CD14-positive monocyte (primary cell): ENCODE results near the gene MS4A18. TPM values are rescaled to one million over a fixed set of nuclear protein-coding genes. Genes with fewer than 3 reads are reported as not detected.

Source experiments
- DNase-seq, 3 donors: peaks; one replicate each; pipeline ENCODE4 v3.0.0-alpha.2; 2011 to 2022
- H2AFZ ChIP-seq: 2 replicates; pipeline ENCODE4 v1.6.0; 2012; ENCODE audit warnings: mild to moderate bottlenecking, low read depth, low read length, inconsistent platforms; ENCODE audit not compliant: insufficient read depth, poor library complexity, severe bottlenecking
- H3K27ac ChIP-seq, 2 donors: 1 replicate in 1 of 2; 2 replicates in 1 of 2; pipeline ENCODE4 v1.5.1; 2012 to 2013; ENCODE audit warnings: low read length in 2 of 2, control low read depth in 1 of 2, inconsistent platforms in 1 of 2, low read depth in 1 of 2, mild to moderate bottlenecking in 1 of 2
- H3K27me3 ChIP-seq, 2 donors: one replicate each; pipeline versions ENCODE4 v1.6.0 to v1.6.1; 2011 to 2013; ENCODE audit warnings: low read length in 2 of 2; ENCODE audit not compliant: control insufficient read depth in 2 of 2, insufficient read depth in 2 of 2
- H3K36me3 ChIP-seq, 2 donors: replicated peaks in 1 of 2; 1 replicate in 1 of 2; 2 replicates in 1 of 2; pipeline versions ENCODE4 v1.5.1 to v1.6.1; 2012 to 2013; ENCODE audit warnings: low read length in 2 of 2, control low read depth in 1 of 2, inconsistent platforms in 1 of 2, mild to moderate bottlenecking in 1 of 2; ENCODE audit not compliant: insufficient read depth in 2 of 2, control insufficient read depth in 1 of 2
- H3K4me1 ChIP-seq, 2 donors: 1 replicate in 1 of 2; 2 replicates in 1 of 2; pipeline versions ENCODE4 v1.5.1 to v1.6.1; 2012 to 2013; ENCODE audit warnings: low read length in 2 of 2, control low read depth in 1 of 2, inconsistent platforms in 1 of 2, mild to moderate bottlenecking in 1 of 2, moderate library complexity in 1 of 2; ENCODE audit not compliant: insufficient read depth in 2 of 2, control insufficient read depth in 1 of 2
- H3K4me2 ChIP-seq: replicated peaks from 2 replicates; pipeline ENCODE3; 2012; ENCODE audit warnings: low read length, moderate library complexity, mild to moderate bottlenecking; ENCODE audit not compliant: poor library complexity, severe bottlenecking; ENCODE audit errors: extremely low read depth
- H3K4me3 ChIP-seq, 3 experiments: fragments of 200-600 bp in 1 of 3; sonication (generic) in 1 of 3; replicated peaks in 1 of 3; 1 replicate in 2 of 3; 2 replicates in 1 of 3; pipeline ENCODE4 v1.5.1; 2011 to 2013; ENCODE audit warnings: low read length in 3 of 3, mild to moderate bottlenecking in 3 of 3, control low read depth in 2 of 3, low read depth in 2 of 3, inconsistent platforms in 1 of 3, moderate library complexity in 1 of 3
- H3K79me2 ChIP-seq: 2 replicates; pipeline ENCODE4 v1.6.0; 2012; ENCODE audit warnings: mild to moderate bottlenecking, control low read depth, inconsistent platforms, low read length, moderate library complexity; ENCODE audit not compliant: insufficient read depth
- H3K9ac ChIP-seq: 2 replicates; pipeline ENCODE4 v1.6.0; 2017; ENCODE audit warnings: low read length, mild to moderate bottlenecking; ENCODE audit not compliant: insufficient read depth, poor library complexity, severe bottlenecking
- H3K9me3 ChIP-seq, 2 donors: replicated peaks in 1 of 2; 1 replicate in 1 of 2; 2 replicates in 1 of 2; pipeline versions ENCODE4 v1.5.1 to v1.6.1; 2012 to 2013; ENCODE audit warnings: low read length in 2 of 2, control low read depth in 1 of 2; ENCODE audit not compliant: control insufficient read depth in 1 of 2, insufficient read depth in 1 of 2
- H4K20me1 ChIP-seq: 2 replicates; pipeline ENCODE4 v1.6.0; 2012; ENCODE audit warnings: mild to moderate bottlenecking, low read length, control low read depth, moderate library complexity; ENCODE audit not compliant: insufficient read depth
- H3K27ac Mint-ChIP-seq, 7 donors: one replicate each; pipeline ENCODE4 v1.8.0; 2020; ENCODE audit warnings: mild to moderate bottlenecking in 7 of 7, mixed read lengths in 7 of 7, moderate library complexity in 6 of 7, inconsistent platforms in 2 of 7
- H3K27me3 Mint-ChIP-seq, 3 donors: one replicate each; pipeline ENCODE4 v1.8.0; 2021 to 2022; ENCODE audit warnings: low read depth in 3 of 3, mild to moderate bottlenecking in 3 of 3, mixed read lengths in 3 of 3, moderate library complexity in 3 of 3, inconsistent platforms in 1 of 3
- H3K36me3 Mint-ChIP-seq, 2 donors: one replicate each; pipeline ENCODE4 v1.8.0; 2020; ENCODE audit warnings: mixed read lengths in 2 of 2, inconsistent platforms in 1 of 2, mild to moderate bottlenecking in 1 of 2
- H3K4me1 Mint-ChIP-seq: one replicate; pipeline ENCODE4 v1.8.0; 2020; ENCODE audit warnings: mild to moderate bottlenecking, mixed read lengths
- H3K4me3 Mint-ChIP-seq, 2 donors: one replicate each; pipeline ENCODE4 v1.8.0; 2020; ENCODE audit warnings: mild to moderate bottlenecking in 2 of 2, mixed read lengths in 2 of 2, moderate library complexity in 1 of 2
- H3K9me3 Mint-ChIP-seq, 7 donors: one replicate each; pipeline ENCODE4 v1.8.0; 2020 to 2022; ENCODE audit warnings: mixed read lengths in 7 of 7, mild to moderate bottlenecking in 6 of 7, moderate library complexity in 6 of 7, inconsistent platforms in 2 of 7
- CTCF ChIP-seq: fragments of 200-600 bp; IDR thresholded peaks from one replicate; pipeline ENCODE4 v1.8.0; 2022; ENCODE audit warnings: antibody characterized with exemption, mild to moderate bottlenecking
- whole genome bisulfite sequencing: methylation state at CpG from one replicate; pipeline ENCODE4 v1.1.5; 2013; ENCODE audit warnings: missing lambda C conversion rate; ENCODE audit not compliant: insufficient coverage; 5-methylcytosine and 5-hydroxymethylcytosine counted together
- intact Hi-C, 2 donors: fragments of 100-400 bp; cut with micrococcal nuclease; formaldehyde crosslinking; loops; one replicate each; pipeline versions ENCODE4 v1.15.0 to v1.15.1; 2023
- polyA plus RNA-seq, 3 donors: library from polyadenylated mRNA; depleted of rRNA in 1 of 3; unstranded in 2 of 3; stranded (reverse) in 1 of 3; fragments of 300-500 nt in 2 of 3; fragments of >200 nt in 1 of 3; fragmentation: Illumina TruSeq in 2 of 3; gene quantifications; 1 replicate in 2 of 3; 2 replicates in 1 of 3; pipeline ENCODE4 v1.2.3, GENCODE V29; 2012 to 2021

The MS4A18 gene
- polyA plus RNA-seq, 3 donors: not detected

DNA sequence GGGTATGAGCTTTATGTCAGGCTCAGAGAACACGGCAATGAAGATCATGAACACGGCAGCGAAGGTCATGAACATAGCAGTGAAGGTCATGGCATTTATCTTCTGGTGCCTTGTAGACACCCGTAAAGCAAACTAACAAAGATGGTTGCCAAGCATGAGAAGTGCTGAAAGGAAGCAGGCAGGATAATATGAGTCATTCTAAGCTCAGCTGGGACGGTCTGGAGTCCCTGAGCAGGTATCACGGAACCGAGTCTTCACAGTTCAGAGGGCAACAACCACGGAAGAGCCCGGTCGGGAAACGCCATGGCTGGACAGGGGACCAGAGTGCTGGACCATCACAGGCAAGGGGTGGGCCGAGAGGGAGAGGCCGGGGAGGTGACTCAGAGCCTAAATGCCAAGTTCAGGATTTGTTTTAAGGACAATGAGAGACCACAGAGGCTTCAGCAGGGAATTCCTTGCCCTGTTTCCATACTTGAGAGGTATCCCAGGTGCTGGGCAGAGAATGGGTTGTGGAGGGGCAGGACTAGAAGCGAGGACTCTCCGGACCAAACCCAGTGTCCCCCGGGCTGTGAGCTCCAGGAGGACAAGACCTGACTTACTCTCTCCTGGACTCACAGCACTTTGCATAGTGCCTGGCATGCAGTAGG, 47.5 kb downstream of the MS4A18 start:
- H3K27ac Mint-ChIP-seq: no peak overlapping the region
- H3K4me1 Mint-ChIP-seq: peaks cover 5% of the 10 kb centered on the region
- intact Hi-C loops: no loop called here
- no peaks in the 10 kb centered on the region for H3K36me3 ChIP-seq
- no peak overlapping the region for H3K27ac ChIP-seq
- no peaks in the 10 kb centered on the region for H3K4me1 ChIP-seq
- H2AFZ ChIP-seq: no peak overlapping the region
- H3K27me3 ChIP-seq: no peaks in the 10 kb centered on the region
- no peak overlapping the region for H3K9ac ChIP-seq
- no peak overlapping the region for H3K4me3 ChIP-seq
- H3K4me2 ChIP-seq: no peak overlapping the region
- H3K4me3 Mint-ChIP-seq: no peak overlapping the region
- no peaks in the 10 kb centered on the region for H4K20me1 ChIP-seq
- H3K36me3 Mint-ChIP-seq: no peaks in the 10 kb centered on the region
- 93% methylated on average over 13 of the region's 16 CpGs for WGBS
- H3K27me3 Mint-ChIP-seq: peaks cover 3 to 24% (median 13%) of the 10 kb centered on the region in 3 donors
- no peak for DNase-seq
- peaks cover 0 to 6% (median 0%) of the 10 kb centered on the region in 7 donors for H3K9me3 Mint-ChIP-seq
- no peak for TF ChIP-seq CTCF
- H3K79me2 ChIP-seq: no peaks in the 10 kb centered on the region
- H3K9me3 ChIP-seq: no peaks in the 10 kb centered on the region

DNA sequence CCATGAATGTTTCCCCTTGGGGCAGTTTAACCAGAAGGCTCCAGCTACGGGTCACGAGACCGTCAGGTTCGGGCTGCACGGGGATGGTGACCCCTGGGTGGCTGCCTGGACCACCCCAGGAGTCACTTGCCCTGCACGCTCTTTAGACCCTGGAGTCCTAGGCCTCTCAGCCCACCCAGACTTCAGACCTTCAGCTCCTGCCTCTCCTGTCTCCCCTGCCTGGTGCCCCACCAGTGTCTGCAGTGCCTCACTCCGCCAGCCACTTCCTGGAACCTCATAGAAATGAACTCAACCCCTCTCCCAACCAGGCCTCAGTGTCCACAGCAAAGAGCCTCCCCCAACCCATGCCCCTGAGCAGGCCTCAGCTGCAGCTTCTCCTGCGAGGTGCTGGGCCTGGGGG, 48.1 kb downstream of the MS4A18 start:
- Histone ChIP-seq H3K4me3 (no peak overlapping the region), H4K20me1 (no peaks in the 10 kb centered on the region), H3K27ac (no peak overlapping the region), H2AFZ (no peak overlapping the region), H3K4me2 (no peak overlapping the region), H3K9ac (no peak overlapping the region), H3K79me2 (no peaks in the 10 kb centered on the region), H3K4me1 (no peaks in the 10 kb centered on the region), H3K36me3 (no peaks in the 10 kb centered on the region), H3K27me3 (peaks cover 0 to 3% of the 10 kb centered on the region in 2 donors), H3K9me3 (no peaks in the 10 kb centered on the region)
- intact Hi-C loops: no loop called here
- H3K36me3 Mint-ChIP-seq: no peaks in the 10 kb centered on the region
- WGBS: 100% methylated on average over 3 of the region's 8 CpGs
- H3K9me3 Mint-ChIP-seq: peaks cover 0 to 2% (median 0%) of the 10 kb centered on the region in 7 donors
- H3K27me3 Mint-ChIP-seq: peaks cover 3 to 20% (median 13%) of the 10 kb centered on the region in 3 donors
- peaks cover 5% of the 10 kb centered on the region for H3K4me1 Mint-ChIP-seq
- H3K27ac Mint-ChIP-seq: no peak overlapping the region
- peak overlapping the region in 1 of 2 donors; percentile 23 for H3K4me3 Mint-ChIP-seq
- DNase-seq: no peak
- no peak for TF ChIP-seq CTCF
